GM19395 (cell line): ENCODE data around the gene TRIM59.

Source experiments
- ATAC-seq: cut with Tn5 transposase; IDR thresholded peaks from one replicate; pipeline ENCODE4 v1.9.1; 2021; ENCODE audit warnings: mild to moderate bottlenecking, moderate library complexity; ENCODE audit not compliant: unreplicated experiment

Gene TRIM59

GRCh38 chr3:160449636-160450598 is at the start of gene TRIM59:
TRIM59 (minus strand) TSS chr3:160449786; CDS start chr3:160439183, 10,603 bp downstream.
- ATAC-seq: peak; percentile 94

GRCh38 chr3:160498202-160498601 is 48.6 kb upstream of the TRIM59 start:
- no peak for ATAC-seq

GRCh38 chr3:160490166-160490565 is 40.6 kb upstream of the TRIM59 start:
- no peak for ATAC-seq

GRCh38 chr3:160486459-160486869 is 36.9 kb upstream of the TRIM59 start:
- no peak for ATAC-seq

GRCh38 chr3:160482796-160483195 is 33.2 kb upstream of the TRIM59 start:
- ATAC-seq: no peak

GRCh38 chr3:160481856-160482255 is 32.3 kb upstream of the TRIM59 start:
- ATAC-seq: no peak

- no peak for ATAC-seq
Observed at GRCh38 chr3:160480931-160481330, 31.3 kb upstream of the TRIM59 start.

- ATAC-seq: no peak
Observed at GRCh38 chr3:160479376-160479775, 29.8 kb upstream of the TRIM59 start.

GRCh38 chr3:160478338-160478737 is 28.8 kb upstream of the TRIM59 start:
- ATAC-seq: no peak

- no peak for ATAC-seq
Observed at GRCh38 chr3:160477750-160478149, 28.2 kb upstream of the TRIM59 start.

GRCh38 chr3:160475884-160476283 is 26.3 kb upstream of the TRIM59 start:
- ATAC-seq: no peak

GRCh38 chr3:160475153-160475552 is 25.6 kb upstream of the TRIM59 start:
- no peak for ATAC-seq

GRCh38 chr3:160474416-160474838 is 24.8 kb upstream of the TRIM59 start:
- ATAC-seq: no peak

GRCh38 chr3:160473978-160474377 is 24.4 kb upstream of the TRIM59 start:
- no peak for ATAC-seq

GRCh38 chr3:160473221-160473620 is 23.6 kb upstream of the TRIM59 start:
- ATAC-seq: no peak

GRCh38 chr3:160472344-160472743 is 22.8 kb upstream of the TRIM59 start:
- ATAC-seq: no peak

- ATAC-seq: no peak
Observed at GRCh38 chr3:160471892-160472291, 22.3 kb upstream of the TRIM59 start.

- no peak for ATAC-seq
Observed at GRCh38 chr3:160470181-160470580, 20.6 kb upstream of the TRIM59 start.

- ATAC-seq: no peak
Observed at GRCh38 chr3:160464971-160465370, 15.4 kb upstream of the TRIM59 start.

GRCh38 chr3:160464321-160464720 is 14.7 kb upstream of the TRIM59 start:
- ATAC-seq: no peak

GRCh38 chr3:160460033-160460432 is 10.4 kb upstream of the TRIM59 start:
- no peak for ATAC-seq

GRCh38 chr3:160459450-160459970 is 9.9 kb upstream of the TRIM59 start:
- ATAC-seq: no peak
